Transverse colon (tissue), 4 donors: ENCODE measurements around the gene MCC.

Experiments used
- EP300 ChIP-seq: sonication (generic); formaldehyde crosslinking; IDR thresholded peaks from one replicate; pipeline ENCODE4 v1.6.1; 2017; ENCODE audit warnings: antibody characterized with exemption, low read depth
- POLR2A ChIP-seq: fragments of 450-650 bp; IDR thresholded peaks from one replicate; pipeline ENCODE4 v1.6.1; 2016; ENCODE audit warnings: antibody characterized with exemption, mild to moderate bottlenecking, moderate library complexity
- POLR2AphosphoS5 ChIP-seq, 3 donors: sonication (generic); formaldehyde crosslinking; IDR thresholded peaks; one replicate each; pipeline ENCODE4 v1.6.1; 2016; ENCODE audit warnings: antibody characterized with exemption in 3 of 3
- TF ChIP-seq, protein P1 (sequence below), 5 experiments: fragments of 200-600 bp in 3 of 5; fragments of 450-650 bp in 2 of 5; sonication (generic) in 3 of 5; IDR thresholded peaks; 1 replicate in 2 of 5; 2 replicates in 3 of 5; pipeline ENCODE4 v1.5.1; 2016 to 2017; ENCODE audit warnings: antibody characterized with exemption in 5 of 5, inconsistent platforms in 3 of 5, mild to moderate bottlenecking in 2 of 5, moderate library complexity in 1 of 5

DNA sequence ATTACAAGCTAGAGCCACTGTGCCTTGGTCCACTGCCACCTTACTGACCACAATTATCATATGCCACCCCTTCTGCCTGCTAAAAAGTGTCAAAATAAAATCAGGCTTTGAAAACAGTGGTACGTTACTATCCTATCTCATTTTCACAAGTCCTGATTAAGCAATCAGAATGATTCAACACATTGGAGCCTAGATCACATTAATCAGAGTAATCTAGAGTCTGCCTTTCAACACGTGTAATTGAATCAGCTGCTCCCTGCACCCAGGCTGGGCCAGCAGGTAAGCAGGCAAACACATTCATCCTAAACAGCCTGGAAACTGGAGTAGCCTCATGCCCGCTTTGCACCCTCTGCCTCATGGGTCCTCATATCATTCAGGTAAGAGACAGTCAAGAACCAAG is 325.5 kb downstream of the MCC start:
- TF ChIP-seq EP300 (no peak), POLR2A (no peak), POLR2AphosphoS5 (IDR thresholded peaks at IDR 0.05) (no peak)
- TF ChIP-seq, protein P1, sequence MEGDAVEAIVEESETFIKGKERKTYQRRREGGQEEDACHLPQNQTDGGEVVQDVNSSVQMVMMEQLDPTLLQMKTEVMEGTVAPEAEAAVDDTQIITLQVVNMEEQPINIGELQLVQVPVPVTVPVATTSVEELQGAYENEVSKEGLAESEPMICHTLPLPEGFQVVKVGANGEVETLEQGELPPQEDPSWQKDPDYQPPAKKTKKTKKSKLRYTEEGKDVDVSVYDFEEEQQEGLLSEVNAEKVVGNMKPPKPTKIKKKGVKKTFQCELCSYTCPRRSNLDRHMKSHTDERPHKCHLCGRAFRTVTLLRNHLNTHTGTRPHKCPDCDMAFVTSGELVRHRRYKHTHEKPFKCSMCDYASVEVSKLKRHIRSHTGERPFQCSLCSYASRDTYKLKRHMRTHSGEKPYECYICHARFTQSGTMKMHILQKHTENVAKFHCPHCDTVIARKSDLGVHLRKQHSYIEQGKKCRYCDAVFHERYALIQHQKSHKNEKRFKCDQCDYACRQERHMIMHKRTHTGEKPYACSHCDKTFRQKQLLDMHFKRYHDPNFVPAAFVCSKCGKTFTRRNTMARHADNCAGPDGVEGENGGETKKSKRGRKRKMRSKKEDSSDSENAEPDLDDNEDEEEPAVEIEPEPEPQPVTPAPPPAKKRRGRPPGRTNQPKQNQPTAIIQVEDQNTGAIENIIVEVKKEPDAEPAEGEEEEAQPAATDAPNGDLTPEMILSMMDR (IDR thresholded peaks at IDR 0.05), result no peak
